ENCODE results near the gene AARS2.

AARS2 gene

GRCh38 chr6:44262467-44263353 is 50.4 kb downstream of the AARS2 start:
- no peak for DNase-seq (ENCODE audit: low read depth in 2 of 2)

- no peak for DNase-seq (ENCODE audit: low read depth in 2 of 2)
These were observed 51.6 kb downstream of the AARS2 start for GRCh38 chr6:44261581-44261980.

- no peak for DNase-seq (ENCODE audit: low read depth in 2 of 2)
These were observed 52.5 kb downstream of the AARS2 start for GRCh38 chr6:44260451-44261297.

- DNase-seq (ENCODE audit: low read depth in 2 of 2), result no peak
These were observed 53.1 kb downstream of the AARS2 start for GRCh38 chr6:44260011-44260410.

GRCh38 chr6:44258921-44259320 is 54.2 kb downstream of the AARS2 start:
- DNase-seq (ENCODE audit: low read depth in 2 of 2), result no peak

- DNase-seq (ENCODE audit: low read depth in 2 of 2), result no peak
These were observed 54.8 kb downstream of the AARS2 start for GRCh38 chr6:44258325-44258863.

GRCh38 chr6:44257753-44258324 is 55.3 kb downstream of the AARS2 start:
- no peak for DNase-seq (ENCODE audit: low read depth in 2 of 2)

GRCh38 chr6:44257025-44257752 is 56.0 kb downstream of the AARS2 start, which contains the start of gene SLC35B2:
Gene SLC35B2 (minus strand): TSS chr6:44257528. CDS start chr6:44257410, 118 bp downstream.
- no peak for DNase-seq (ENCODE audit: low read depth in 2 of 2)

GRCh38 chr6:44256775-44257024 is 56.4 kb downstream of the AARS2 start:
- DNase-seq (ENCODE audit: low read depth in 2 of 2), result no peak

- no peak for DNase-seq (ENCODE audit: low read depth in 2 of 2)
These were observed 57.0 kb downstream of the AARS2 start for GRCh38 chr6:44255871-44256774.

- DNase-seq (ENCODE audit: low read depth in 2 of 2), result no peak
These were observed 57.9 kb downstream of the AARS2 start for GRCh38 chr6:44255105-44255808.

- DNase-seq (ENCODE audit: low read depth in 2 of 2), result no peak
These were observed 58.7 kb downstream of the AARS2 start for GRCh38 chr6:44254191-44255104.

- DNase-seq (ENCODE audit: low read depth in 2 of 2), result no peak
These were observed 59.6 kb downstream of the AARS2 start for GRCh38 chr6:44253307-44254101.

GRCh38 chr6:44251576-44252524 is 61.3 kb downstream of the AARS2 start:
- DNase-seq (ENCODE audit: low read depth in 2 of 2), result no peak

GRCh38 chr6:44250718-44251123 is 62.4 kb downstream of the AARS2 start:
- DNase-seq (ENCODE audit: low read depth in 2 of 2), result no peak

GRCh38 chr6:44250067-44250717 is 63.0 kb downstream of the AARS2 start:
- no peak for DNase-seq (ENCODE audit: low read depth in 2 of 2)
